ENCODE results near the gene DYRK4.

- TF ChIP-seq CTCF (CRISPR knock-in tag; IDR thresholded peaks at IDR 0.05): no peak
- TF ChIP-seq RAD21 (CRISPR knock-in tag; IDR thresholded peaks at IDR 0.05): no peak
- TF ChIP-seq MATR3 (CRISPR knock-in tag; IDR thresholded peaks at IDR 0.05): no peak
- no peak; the same call in 1 of the 2 replicates for TF ChIP-seq HOXA5 (CRISPR knock-in tag; IDR thresholded peaks at IDR 0.05)
- TF ChIP-seq ZKSCAN8 (CRISPR knock-in tag; IDR thresholded peaks at IDR 0.05; ENCODE audit: borderline replicate concordance): no peak
- no peak for TF ChIP-seq ZEB1 (IDR thresholded peaks at IDR 0.05; ENCODE audit: insufficient replicate concordance, low read depth)
Measured at GRCh38 chr12:4538207-4539160, 23.5 kb upstream of the DYRK4 start, which contains the start of gene RAD51AP1.
